Neuronal stem cell (in vitro differentiated cells): Measurements from ENCODE around the gene B3GNT5.

Experiments
- DNase-seq: peaks from one replicate; pipeline ENCODE4 v3.0.0-alpha.2; 2013; ENCODE audit warnings: low spot score
- H2AFZ ChIP-seq: one replicate; pipeline ENCODE4 v1.6.1; 2013; ENCODE audit warnings: mild to moderate bottlenecking, low read length, inconsistent platforms
- H2AK5ac ChIP-seq: 2 replicates; pipeline ENCODE4 v1.6.1; 2013; ENCODE audit warnings: low read depth, mild to moderate bottlenecking, inconsistent platforms, low read length, moderate library complexity, mixed read lengths
- H2BK120ac ChIP-seq: 2 replicates; pipeline ENCODE4 v1.6.1; 2013; ENCODE audit warnings: low read depth, mild to moderate bottlenecking, inconsistent platforms, low read length, moderate library complexity, mixed read lengths
- H2BK12ac ChIP-seq: one replicate; pipeline ENCODE4 v1.6.1; 2013; ENCODE audit warnings: low read length, inconsistent platforms
- H2BK15ac ChIP-seq: 2 replicates; pipeline ENCODE4 v1.6.1; 2013; ENCODE audit warnings: mild to moderate bottlenecking, low read length, inconsistent platforms, mixed read lengths
- H2BK5ac ChIP-seq: one replicate; pipeline ENCODE4 v1.6.1; 2013; ENCODE audit warnings: inconsistent platforms, mild to moderate bottlenecking, low read length, moderate library complexity
- H3K14ac ChIP-seq: one replicate; pipeline ENCODE4 v1.6.1; 2013; ENCODE audit warnings: low read length, inconsistent platforms
- H3K18ac ChIP-seq: 2 replicates; pipeline ENCODE4 v1.6.1; 2013; ENCODE audit warnings: low read length, inconsistent platforms
- H3K23ac ChIP-seq: 2 replicates; pipeline ENCODE4 v1.6.1; 2013; ENCODE audit warnings: low read depth, mild to moderate bottlenecking, mixed read lengths, low read length, inconsistent platforms; ENCODE audit not compliant: poor library complexity
- H3K27ac ChIP-seq: replicated peaks from 3 replicates; pipeline ENCODE4 v1.5.1; 2013; ENCODE audit warnings: low read length, inconsistent platforms
- H3K27me3 ChIP-seq, 3 experiments: 2 replicates each; pipeline ENCODE4 v1.6.1; 2013; ENCODE audit warnings: low read length in 3 of 3, mild to moderate bottlenecking in 2 of 3, inconsistent platforms in 1 of 3, low read depth in 1 of 3, mixed read lengths in 1 of 3, moderate library complexity in 1 of 3; ENCODE audit not compliant: control insufficient read depth in 3 of 3, insufficient read depth in 3 of 3
- H3K36me3 ChIP-seq, 2 donors: replicated peaks in 1 of 2; 2 replicates each; pipeline ENCODE4 v1.6.1; 2013; ENCODE audit warnings: low read length in 2 of 2; ENCODE audit not compliant: control insufficient read depth in 2 of 2, insufficient read depth in 2 of 2
- H3K4ac ChIP-seq: 2 replicates; pipeline ENCODE4 v1.6.1; 2013; ENCODE audit warnings: inconsistent platforms, mild to moderate bottlenecking, low read length, moderate library complexity
- H3K4me1 ChIP-seq, 2 donors: 1 replicate in 1 of 2; 2 replicates in 1 of 2; pipeline ENCODE4 v1.6.1; 2013; ENCODE audit warnings: low read length in 2 of 2, low read depth in 1 of 2; ENCODE audit not compliant: control insufficient read depth in 2 of 2, insufficient read depth in 1 of 2
- H3K4me2 ChIP-seq: one replicate; pipeline ENCODE4 v1.6.1; 2013; ENCODE audit warnings: mild to moderate bottlenecking, low read length, inconsistent platforms; ENCODE audit not compliant: insufficient read depth, poor library complexity, severe bottlenecking
- H3K4me3 ChIP-seq, 2 donors: 2 replicates each; pipeline ENCODE4 v1.5.1; 2013; ENCODE audit warnings: low read length in 2 of 2, mild to moderate bottlenecking in 2 of 2, inconsistent platforms in 1 of 2, moderate library complexity in 1 of 2
- H3K79me1 ChIP-seq: one replicate; pipeline ENCODE4 v1.6.1; 2013; ENCODE audit warnings: low read depth, mild to moderate bottlenecking, inconsistent platforms, low read length, moderate library complexity
- H3K9ac ChIP-seq: one replicate; pipeline ENCODE4 v1.6.1; 2013; ENCODE audit warnings: mild to moderate bottlenecking, low read depth, low read length, inconsistent platforms; ENCODE audit not compliant: poor library complexity
- H3K9me3 ChIP-seq, 2 donors: replicated peaks in 1 of 2; 2 replicates each; pipeline versions ENCODE3 to v1.6.1; 2013; ENCODE audit warnings: low read length in 2 of 2, mild to moderate bottlenecking in 2 of 2, inconsistent platforms in 1 of 2, low read depth in 1 of 2, mixed read lengths in 1 of 2, moderate library complexity in 1 of 2; ENCODE audit not compliant: control insufficient read depth in 2 of 2, insufficient read depth in 1 of 2
- H4K8ac ChIP-seq: one replicate; pipeline ENCODE4 v1.6.1; 2013; ENCODE audit warnings: low read depth, mild to moderate bottlenecking, inconsistent platforms, low read length, moderate library complexity
- H4K91ac ChIP-seq: one replicate; pipeline ENCODE4 v1.6.1; 2013; ENCODE audit warnings: low read length, low read depth, mild to moderate bottlenecking, inconsistent platforms; ENCODE audit not compliant: poor library complexity
- WGBS, 2 donors: extraction: QIAGEN DNeasy Blood & Tissue Kit; methylation state at CpG; one replicate each; pipeline ENCODE4 v1.1.7; 2013; ENCODE audit warnings: missing lambda C conversion rate in 2 of 2, mixed read lengths in 1 of 2; ENCODE audit not compliant: insufficient read length in 2 of 2, insufficient replicate concordance in 1 of 2; ENCODE audit errors: extremely low coverage in 2 of 2; 5-methylcytosine and 5-hydroxymethylcytosine counted together

B3GNT5 gene

DNA sequence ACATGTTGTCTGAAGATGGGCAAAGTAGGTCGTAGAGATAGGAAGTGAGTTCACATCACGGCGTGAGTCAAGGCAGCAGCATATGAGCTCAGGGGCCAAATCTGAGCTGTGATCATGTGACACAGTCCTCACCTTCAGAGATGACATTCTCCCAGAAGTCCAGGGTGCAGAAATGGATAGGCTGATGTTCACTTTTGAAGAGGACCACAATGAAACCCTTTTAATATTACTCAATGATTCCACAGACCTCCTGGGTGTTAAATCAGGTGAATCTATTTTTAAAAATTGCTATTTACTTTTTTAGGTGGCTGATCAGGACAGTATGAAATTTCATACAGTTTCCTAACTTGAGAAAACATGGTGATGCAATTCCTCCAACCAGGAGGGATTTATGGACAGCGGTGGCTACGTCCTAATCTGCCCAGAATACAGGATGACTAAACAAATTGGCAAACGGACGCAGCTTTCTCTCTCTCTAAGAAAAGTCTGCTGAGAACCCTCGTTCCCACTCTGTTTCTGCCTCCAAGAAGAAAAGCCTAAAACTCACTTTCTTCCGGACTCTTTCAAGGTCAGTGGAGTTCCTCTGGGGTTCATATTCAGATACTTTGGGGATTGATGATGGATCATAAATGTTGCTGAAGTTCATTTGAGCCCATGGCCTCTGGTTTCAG lies 34.4 kb downstream of the B3GNT5 start:
- Histone ChIP-seq H2AFZ (no peak overlapping the region), H2BK120ac (no peak overlapping the region), H2BK12ac (no peak overlapping the region), H3K9me3 (no peaks in the 10 kb centered on the region), H3K23ac (no peak overlapping the region), H4K8ac (no peak overlapping the region), H2BK15ac (no peak overlapping the region), H3K4ac (no peak overlapping the region), H3K4me2 (no peak overlapping the region), H3K79me1 (no peaks in the 10 kb centered on the region), H3K14ac (no peak overlapping the region), H2AK5ac (no peak overlapping the region), H3K36me3 (no peaks in the 10 kb centered on the region), H3K4me3 (no peak overlapping the region), H3K9ac (no peak overlapping the region), H3K4me1 (no peaks in the 10 kb centered on the region), H2BK5ac (no peak overlapping the region), H3K27me3 (no peaks in the 10 kb centered on the region), H3K18ac (no peak overlapping the region), H4K91ac (no peak overlapping the region), H3K27ac (no peak overlapping the region)
- no peak for DNase-seq
- no CpG with 5 or more reads among the region's 9 CpGs for WGBS, 2 donors

DNA sequence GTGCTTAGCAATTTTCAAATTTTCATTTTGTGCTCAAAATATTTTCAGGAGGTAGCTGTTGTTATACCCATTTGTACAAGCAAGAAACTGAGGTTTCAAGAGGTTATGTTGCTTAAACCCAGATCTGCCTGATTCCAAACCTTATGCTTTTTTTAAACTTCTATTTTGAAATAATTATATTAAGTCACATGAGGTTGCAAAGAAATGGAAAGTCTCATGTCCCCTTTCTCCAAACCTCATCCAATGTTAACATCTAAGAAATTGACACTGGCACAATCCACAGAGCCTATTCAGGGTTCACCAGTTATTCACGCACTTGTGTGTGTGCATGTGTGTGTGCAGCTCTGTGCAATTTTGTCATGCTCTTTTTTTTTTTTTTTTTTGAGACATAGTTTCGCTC lies 35.1 kb downstream of the B3GNT5 start:
- Histone ChIP-seq H3K14ac (no peak overlapping the region), H2AFZ (no peak overlapping the region), H3K27me3 (no peaks in the 10 kb centered on the region), H3K9me3 (no peaks in the 10 kb centered on the region), H3K27ac (no peak overlapping the region), H2AK5ac (no peak overlapping the region), H2BK120ac (no peak overlapping the region), H2BK5ac (no peak overlapping the region), H2BK15ac (no peak overlapping the region), H3K4me1 (no peaks in the 10 kb centered on the region), H3K4me3 (no peak overlapping the region), H3K4ac (no peak overlapping the region), H4K91ac (no peak overlapping the region), H2BK12ac (no peak overlapping the region), H4K8ac (no peak overlapping the region), H3K4me2 (no peak overlapping the region), H3K18ac (no peak overlapping the region), H3K79me1 (no peaks in the 10 kb centered on the region), H3K36me3 (no peaks in the 10 kb centered on the region), H3K23ac (no peak overlapping the region), H3K9ac (no peak overlapping the region)
- DNase-seq: no peak
- WGBS, 2 donors: no CpG with 5 or more reads among the region's 2 CpGs

DNA sequence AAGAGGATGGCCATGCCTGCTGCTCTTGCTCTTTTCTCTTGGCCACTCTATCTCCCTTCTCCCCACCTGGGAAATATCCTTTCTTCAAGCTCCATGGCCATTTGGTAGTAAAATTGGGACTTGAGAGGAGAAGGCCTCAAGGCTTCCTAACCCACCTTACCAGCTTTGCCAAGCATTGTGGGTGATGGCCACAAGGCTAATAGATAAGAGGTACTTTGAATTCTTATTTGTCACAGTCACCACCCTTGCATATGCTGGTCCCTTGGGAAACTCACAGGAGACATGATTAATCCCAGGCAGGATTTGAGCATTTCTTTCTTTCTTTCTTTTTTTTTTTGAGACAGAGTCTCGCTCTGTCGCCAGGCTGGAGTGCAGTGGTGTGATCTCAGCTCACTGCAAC lies 37.2 kb downstream of the B3GNT5 start:
- Histone ChIP-seq H2BK120ac (no peak overlapping the region), H3K23ac (no peak overlapping the region), H4K8ac (no peak overlapping the region), H3K79me1 (no peaks in the 10 kb centered on the region), H3K9ac (no peak overlapping the region), H2BK5ac (no peak overlapping the region), H3K27me3 (no peaks in the 10 kb centered on the region), H3K36me3 (no peaks in the 10 kb centered on the region), H2AFZ (no peak overlapping the region), H3K9me3 (no peaks in the 10 kb centered on the region), H2AK5ac (no peak overlapping the region), H3K18ac (no peak overlapping the region), H3K14ac (no peak overlapping the region), H2BK15ac (no peak overlapping the region), H3K4me1 (no peaks in the 10 kb centered on the region), H3K4me3 (no peak overlapping the region), H3K27ac (no peak overlapping the region), H2BK12ac (no peak overlapping the region), H3K4me2 (no peak overlapping the region), H3K4ac (no peak overlapping the region), H4K91ac (no peak overlapping the region)
- no peak for DNase-seq
- no CpG with 5 or more reads among the region's 2 CpGs for WGBS, 2 donors

DNA sequence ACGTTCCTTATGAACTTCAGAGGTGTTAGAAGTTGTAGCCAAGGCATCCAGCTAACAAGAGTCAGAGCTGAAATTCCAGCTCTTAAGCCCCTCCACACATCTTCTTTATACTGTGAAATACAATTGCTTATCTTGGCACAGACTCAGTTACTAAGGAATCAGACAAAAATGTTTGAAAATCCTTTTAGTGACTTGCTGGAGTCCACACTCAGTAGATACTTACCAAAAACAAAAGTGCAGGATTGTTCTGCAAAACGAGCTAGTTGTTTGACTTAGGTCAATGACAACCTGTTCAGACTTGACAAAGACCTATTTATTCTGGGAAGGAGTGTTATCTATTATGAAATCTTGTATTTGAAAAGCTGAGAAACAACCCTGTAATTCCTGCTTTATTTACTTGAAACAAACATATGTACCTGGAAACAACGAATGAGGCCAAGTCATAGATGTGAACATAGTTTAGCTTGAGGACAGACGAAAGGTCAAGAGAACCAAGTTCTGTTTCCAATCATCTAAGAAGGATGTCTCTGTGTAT lies 38.5 kb downstream of the B3GNT5 start:
- Histone ChIP-seq H3K36me3 (no peaks in the 10 kb centered on the region), H3K4me3 (no peak overlapping the region), H3K27ac (no peak overlapping the region), H3K4me1 (no peaks in the 10 kb centered on the region), H4K8ac (no peak overlapping the region), H3K27me3 (no peaks in the 10 kb centered on the region), H3K4ac (no peak overlapping the region), H3K9me3 (no peaks in the 10 kb centered on the region), H2BK5ac (no peak overlapping the region), H3K14ac (no peak overlapping the region), H3K4me2 (no peak overlapping the region), H2AK5ac (no peak overlapping the region), H3K79me1 (no peaks in the 10 kb centered on the region), H3K23ac (no peak overlapping the region), H2BK15ac (no peak overlapping the region), H4K91ac (no peak overlapping the region), H2AFZ (no peak overlapping the region), H2BK12ac (no peak overlapping the region), H3K18ac (no peak overlapping the region), H3K9ac (no peak overlapping the region), H2BK120ac (no peak overlapping the region)
- WGBS, 2 donors: no CpG with 5 or more reads among the region's 4 CpGs
- DNase-seq: no peak
